Peyer's patch (tissue), 4 donors: ENCODE results near the gene GPC2. TPM values are rescaled to one million over a fixed set of nuclear protein-coding genes. Genes with fewer than 3 reads are reported as not detected.
"Not testable (repeated sequence)": the region's sequence is repeated elsewhere in the genome, so short reads cannot be mapped to it uniquely, and the experiment has no call there.

Experiments used
- DNase-seq, 3 donors: peaks; one replicate each; pipeline ENCODE4 v3.0.0-alpha.2; 2017 to 2019
- H3K27ac ChIP-seq, 4 donors: fragments of 200-600 bp; sonication (generic); one replicate each; pipeline ENCODE4 v1.5.1; 2016 to 2019
- H3K27me3 ChIP-seq, 2 donors: fragments of 200-600 bp; sonication (generic); one replicate each; pipeline ENCODE4 v1.5.1; 2019
- H3K36me3 ChIP-seq, 3 donors: fragments of 200-600 bp; sonication (generic); one replicate each; pipeline ENCODE4 v1.5.1; 2016 to 2019
- H3K4me1 ChIP-seq, 4 donors: fragments of 200-600 bp; sonication (generic); one replicate each; pipeline ENCODE4 v1.5.1; 2016 to 2019
- H3K4me3 ChIP-seq, 4 donors: fragments of 200-600 bp; sonication (generic); 1 replicate in 3 of 4; 2 replicates in 1 of 4; pipeline ENCODE4 v1.5.1; 2016 to 2019; ENCODE audit warnings: mild to moderate bottlenecking in 1 of 4
- H3K9me3 ChIP-seq, 4 donors: fragments of 200-600 bp; sonication (generic); one replicate each; pipeline ENCODE4 v1.5.1; 2016 to 2019; ENCODE audit warnings: mild to moderate bottlenecking in 1 of 4
- CTCF ChIP-seq, 6 experiments: fragments of 450-650 bp in 4 of 6; fragments of 200-600 bp in 2 of 6; sonication (generic) in 1 of 6; IDR thresholded peaks; one replicate each; pipeline ENCODE4 v1.5.1; 2017 to 2019; ENCODE audit warnings: antibody characterized with exemption in 6 of 6, mild to moderate bottlenecking in 3 of 6, moderate library complexity in 1 of 6
- POLR2A ChIP-seq, 2 donors: fragments of 450-650 bp; IDR thresholded peaks; one replicate each; pipeline ENCODE4 v1.5.1; 2017; ENCODE audit warnings: antibody characterized with exemption in 2 of 2, mild to moderate bottlenecking in 2 of 2, moderate library complexity in 2 of 2
- total RNA-seq, 4 donors: library from RNA; depleted of rRNA; stranded (reverse); fragments of >200 nt; gene quantifications; one replicate each; pipeline ENCODE4 v1.1.0, GENCODE V29; 2016

The GPC2 gene
- total RNA-seq, 4 donors from 2014 or later: 3.8 to 16.5 (median 6.7) TPM; not detected in 1

- Histone ChIP-seq H3K4me1 (peaks cover 0 to 4% (median 0%) of the 10 kb centered on the region in 4 donors), H3K9me3 (no peaks in the 10 kb centered on the region), H3K27ac (peak overlapping the region in 1 of 4 donors; percentile 78), H3K4me3 (no peak overlapping the region), H3K36me3 (no peaks in the 10 kb centered on the region), H3K27me3 (no peaks in the 10 kb centered on the region)
- no peak for DNase-seq
- TF ChIP-seq POLR2A (IDR thresholded peaks at IDR 0.05) (no peak), CTCF (IDR thresholded peaks at IDR 0.05) (no peak)
These were observed 38.7 kb upstream of the GPC2 start for GRCh38 chr7:100215895-100216294.

GRCh38 chr7:100214356-100214755, 37.2 kb upstream of the GPC2 start:
- H3K4me1 ChIP-seq, H3K36me3 ChIP-seq, H3K27me3 ChIP-seq, H3K4me3 ChIP-seq, H3K9me3 ChIP-seq: not testable (repeated sequence)
- peak in 2 of 3 donors; percentile 49 to 68 for DNase-seq
- peak overlapping the region in 1 of 4 donors; percentile 31 for H3K27ac ChIP-seq

GRCh38 chr7:100213672-100214071, 36.5 kb upstream of the GPC2 start:
- Histone ChIP-seq H3K4me3 (no peak overlapping the region), H3K27ac (peak overlapping the region in 1 of 4 donors; percentile 13), H3K36me3 (no peaks in the 10 kb centered on the region), H3K4me1 (peaks cover 0 to 9% (median 5%) of the 10 kb centered on the region in 4 donors), H3K27me3 (no peaks in the 10 kb centered on the region), H3K9me3 (no peaks in the 10 kb centered on the region)
- no peak for DNase-seq
- TF ChIP-seq CTCF (IDR thresholded peaks at IDR 0.05) (no peak), POLR2A (IDR thresholded peaks at IDR 0.05) (no peak)

- Histone ChIP-seq H3K36me3 (no peaks in the 10 kb centered on the region), H3K27ac (peak overlapping the region in 1 of 4 donors; percentile 13)
- TF ChIP-seq CTCF (IDR thresholded peaks at IDR 0.05) (no peak), POLR2A (IDR thresholded peaks at IDR 0.05) (no peak)
These were observed 35.6 kb upstream of the GPC2 start for GRCh38 chr7:100212631-100213286.

GRCh38 chr7:100211342-100211780, 34.2 kb upstream of the GPC2 start:
- Histone ChIP-seq H3K9me3 (no peaks in the 10 kb centered on the region), H3K27me3 (no peaks in the 10 kb centered on the region), H3K4me1 (peaks cover 0 to 9% (median 5%) of the 10 kb centered on the region in 4 donors), H3K4me3 (no peak overlapping the region), H3K36me3 (no peaks in the 10 kb centered on the region), H3K27ac (peak overlapping the region in 1 of 4 donors; percentile 62)
- DNase-seq: peak in 2 of 3 donors; percentile 69 to 70
- TF ChIP-seq CTCF (IDR thresholded peaks at IDR 0.05): no peak
- TF ChIP-seq POLR2A (IDR thresholded peaks at IDR 0.05): no peak

More at GRCh38 chr7:100212631-100213286, 35.6 kb upstream of the GPC2 start:
- peaks cover 0 to 9% (median 5%) of the 10 kb centered on the region in 4 donors for H3K4me1 ChIP-seq
- no peaks in the 10 kb centered on the region for H3K9me3 ChIP-seq
- no peaks in the 10 kb centered on the region for H3K27me3 ChIP-seq
- no peak overlapping the region for H3K4me3 ChIP-seq
- peak in 1 of 3 donors; percentile 47 for DNase-seq

GRCh38 chr7:100210805-100211204, 33.6 kb upstream of the GPC2 start:
- DNase-seq: peak in 1 of 3 donors; percentile 47
- peak overlapping the region in 1 of 4 donors; percentile 62 for H3K27ac ChIP-seq
- no peaks in the 10 kb centered on the region for H3K9me3 ChIP-seq
- H3K36me3 ChIP-seq: no peaks in the 10 kb centered on the region
- H3K27me3 ChIP-seq: no peaks in the 10 kb centered on the region
- no peak overlapping the region for H3K4me3 ChIP-seq
- no peak for TF ChIP-seq POLR2A (IDR thresholded peaks at IDR 0.05)
- TF ChIP-seq CTCF (IDR thresholded peaks at IDR 0.05): no peak
- peaks cover 0 to 9% (median 5%) of the 10 kb centered on the region in 4 donors for H3K4me1 ChIP-seq
